HepG2 (cell line): Measurements from ENCODE around the gene CD6. TPM values are rescaled to one million over a fixed set of nuclear protein-coding genes. Genes with fewer than 3 reads are reported as not detected.

Experiments used
- ATAC-seq: fragments of 200-7000 bp; cut with Tn5 transposase; 3 replicates; pipeline ENCODE4 v1.9.1; 2020; ENCODE audit warnings: mild to moderate bottlenecking, moderate library complexity
- BruUV-seq: library from RNA; stranded (reverse); fragments of 400-500 nt; replicated peaks from 2 replicates; lab custom pipeline; 2021; lab: Mats Ljungman, UMichigan
- CTCF ChIA-PET: fragments of 300-600 bp; formaldehyde crosslinking; extraction: SDS; loops from one replicate; lab custom pipeline; 2021; ENCODE audit warnings: low total read pairs, inconsistent platforms, low intra/inter-chr PET ratio; lab: Yijun Ruan, JAX
- POLR2A ChIA-PET: fragments of 350-600 bp; sonication (Branson Sonifier 250); formaldehyde crosslinking; loops from one replicate; lab custom pipeline; 2020; ENCODE audit warnings: antibody characterized with exemption, inconsistent platforms; lab: Yijun Ruan, JAX
- DNase-seq: peaks from one replicate; pipeline ENCODE4 v3.0.0-alpha.2; 2015; ENCODE audit warnings: low spot score
- FAIRE-seq: peaks from 3 replicates; lab custom pipeline; 2011; peaks lifted over from hg19 to GRCh38; lab: Jason Lieb, UNC
- H2AFZ ChIP-seq: one replicate; pipeline ENCODE4 v1.6.1; 2011; ENCODE audit warnings: low read length, inconsistent platforms
- H3K27ac ChIP-seq: fragments of 300-600 bp; 3 replicates; pipeline ENCODE4 v1.8.0; 2011; ENCODE audit warnings: mixed run types, mild to moderate bottlenecking, mixed read lengths, low read length, inconsistent platforms; ENCODE audit not compliant: insufficient read depth; ENCODE audit errors: extremely low read length
- H3K27me3 ChIP-seq, 2 experiments: fragments of 200-600 bp in 1 of 2; 2 replicates in 1 of 2; 3 replicates in 1 of 2; pipeline versions ENCODE4 v1.6.0 to v1.8.0; 2011; ENCODE audit warnings: low read length in 2 of 2, mild to moderate bottlenecking in 2 of 2, moderate library complexity in 2 of 2, inconsistent platforms in 1 of 2; ENCODE audit not compliant: insufficient read depth in 2 of 2, control insufficient read depth in 1 of 2
- H3K36me3 ChIP-seq, 2 experiments: fragments of 200-600 bp in 1 of 2; replicated peaks in 1 of 2; 2 replicates in 1 of 2; 3 replicates in 1 of 2; pipeline versions ENCODE4 v1.5.1 to v1.8.0; 2011; ENCODE audit warnings: low read length in 2 of 2, inconsistent platforms in 1 of 2; ENCODE audit not compliant: insufficient read depth in 2 of 2, control insufficient read depth in 1 of 2
- H3K4me1 ChIP-seq: 2 replicates; pipeline ENCODE4 v1.5.1; 2012; ENCODE audit warnings: low read length, inconsistent platforms; ENCODE audit not compliant: insufficient read depth
- H3K4me2 ChIP-seq: 2 replicates; pipeline ENCODE4 v1.6.0; 2011; ENCODE audit warnings: low read depth, low read length, inconsistent platforms
- H3K4me3 ChIP-seq, 3 experiments: fragments of 200-600 bp in 1 of 3; sonication (generic), shearing (Covaris generic) in 1 of 3; replicated peaks in 1 of 3; 2 replicates each; pipeline ENCODE4 v1.5.1; 2011 to 2016; ENCODE audit warnings: low read length in 3 of 3, inconsistent platforms in 2 of 3, low read depth in 2 of 3, mild to moderate bottlenecking in 2 of 3, control low read depth in 1 of 3, mixed read lengths in 1 of 3; ENCODE audit not compliant: insufficient read depth in 1 of 3
- H3K79me2 ChIP-seq: one replicate; pipeline ENCODE4 v1.6.1; 2011; ENCODE audit warnings: low read length, inconsistent platforms; ENCODE audit not compliant: insufficient read depth
- H3K9ac ChIP-seq: 2 replicates; pipeline ENCODE4 v1.6.0; 2011; ENCODE audit warnings: mild to moderate bottlenecking, low read depth, low read length, inconsistent platforms; ENCODE audit not compliant: insufficient read depth
- H3K9me3 ChIP-seq: 2 replicates; pipeline ENCODE4 v1.5.1; 2012; ENCODE audit warnings: mild to moderate bottlenecking, low read length
- H4K20me1 ChIP-seq: 2 replicates; pipeline ENCODE4 v1.6.0; 2011; ENCODE audit warnings: inconsistent platforms, mild to moderate bottlenecking, low read length, moderate library complexity; ENCODE audit not compliant: insufficient read depth
- NPAS2 ChIP-seq: sonication (generic); formaldehyde crosslinking; IDR thresholded peaks from 2 replicates; pipeline ENCODE4 v1.8.0; 2022; ENCODE audit warnings: mild to moderate bottlenecking, missing genetic modification reagents, borderline replicate concordance
- PITX1 ChIP-seq: sonication (generic); formaldehyde crosslinking; IDR thresholded peaks from 2 replicates; pipeline ENCODE4 v1.5.1; 2020; ENCODE audit warnings: mild to moderate bottlenecking, missing genetic modification reagents
- ZBTB8A ChIP-seq: sonication (generic); formaldehyde crosslinking; IDR thresholded peaks from 2 replicates; pipeline ENCODE4 v1.4.0; 2020; ENCODE audit warnings: mild to moderate bottlenecking, low read depth, missing genetic modification reagents, borderline replicate concordance
- ZFP82 ChIP-seq: sonication (generic); formaldehyde crosslinking; IDR thresholded peaks from 2 replicates; pipeline ENCODE4 v1.5.1; 2020; ENCODE audit warnings: mild to moderate bottlenecking, missing genetic modification reagents, borderline replicate concordance
- ZHX1 ChIP-seq: sonication (generic); formaldehyde crosslinking; IDR thresholded peaks from 2 replicates; pipeline ENCODE4 v1.8.1; 2022; ENCODE audit warnings: low read depth, mild to moderate bottlenecking, missing genetic modification reagents
- ZNF569 ChIP-seq: sonication (generic); formaldehyde crosslinking; IDR thresholded peaks from 2 replicates; pipeline ENCODE4 v1.5.0; 2020; ENCODE audit warnings: mild to moderate bottlenecking, missing genetic modification reagents, moderate library complexity, borderline replicate concordance
- WGBS: methylation state at CpG from one replicate; pipeline ENCODE4 v1.1.6; 2017; ENCODE audit warnings: low lambda C conversion rate; 5-methylcytosine and 5-hydroxymethylcytosine counted together
- in situ Hi-C: cut with HindIII; loops from 2 replicates; pipeline ENCODE4 v1.10.0; 2017; ENCODE audit warnings: low pct_unique_long_range_greater_than_20kb; ENCODE audit not compliant: extremely low pct_ligation_motif_present
- intact Hi-C: fragments of 100-400 bp; cut with micrococcal nuclease; formaldehyde crosslinking; loops from one replicate; pipeline ENCODE4 v1.10.0; 2022; ENCODE audit not compliant: unreplicated experiment
- polyA plus RNA-seq, 8 experiments: library from polyadenylated mRNA; depleted of rRNA in 3 of 8; stranded (reverse) in 7 of 8; unstranded in 1 of 8; fragments of >200 nt; fragmentation: Illumina TruSeq in 4 of 8; extraction: Trizol in 4 of 8; gene quantifications; 2 replicates each; pipeline versions ENCODE4 v1.2.1 to v1.2.3, GENCODE V29; 2011 to 2016; ENCODE audit warnings: low read depth in 4 of 8, missing spikeins in 1 of 8, mixed read lengths in 1 of 8; ENCODE audit not compliant: insufficient read depth in 1 of 8
- total RNA-seq, 5 experiments: library from RNA; depleted of rRNA; stranded (reverse); fragments of >200 nt; fragmentation: Illumina TruSeq; extraction: Trizol; gene quantifications; 2 replicates each; pipeline ENCODE4 v1.2.3, GENCODE V29; 2016; ENCODE audit warnings: low read depth in 1 of 5
- TF ChIP-seq, protein P1 (sequence below): sonication (generic); formaldehyde crosslinking; IDR thresholded peaks from 2 replicates; pipeline ENCODE4 v1.5.0; 2020; ENCODE audit warnings: mild to moderate bottlenecking, missing genetic modification reagents

The CD6 gene
- total and polyA plus RNA-seq, 2 of the 13 experiments (the other 11 are each of a cell fraction or from before 2014, with no cell fraction given): not detected

DNA sequence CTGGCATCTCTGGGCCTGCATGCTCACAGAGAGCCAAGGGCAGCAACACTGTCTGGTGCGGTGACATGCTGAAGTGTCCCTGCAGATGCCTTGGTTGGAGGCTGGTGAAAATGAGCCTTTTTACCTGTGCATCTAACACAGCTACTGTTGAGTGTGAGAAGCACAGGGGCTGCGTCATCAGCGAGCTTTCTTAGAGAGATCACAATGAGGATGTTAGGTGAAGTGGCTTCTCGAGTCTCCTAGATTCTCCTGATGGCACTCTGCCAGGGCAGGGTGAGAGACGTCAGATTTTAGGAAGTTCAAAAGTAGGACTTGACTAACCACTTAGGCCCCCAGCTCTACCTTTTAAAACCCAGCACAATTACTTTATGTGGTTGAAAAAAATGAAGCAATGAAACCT lies 15.9 kb upstream of the CD6 start:
- intact Hi-C loops (no loop called here), in situ Hi-C loops (no loop called here)
- Histone ChIP-seq H3K79me2 (no peaks in the 10 kb centered on the region), H3K9ac (no peak overlapping the region), H3K4me3 (no peak overlapping the region), H3K27ac (no peak overlapping the region), H3K4me2 (no peak overlapping the region), H2AFZ (no peak overlapping the region), H4K20me1 (no peaks in the 10 kb centered on the region), H3K27me3 (peaks cover 0 to 24% of the 10 kb centered on the region in 2 experiments; a peak in 3 of 5 replicates), H3K4me1 (no peaks in the 10 kb centered on the region), H3K36me3 (no peaks in the 10 kb centered on the region), H3K9me3 (no peaks in the 10 kb centered on the region)
- FAIRE-seq (no peak), ATAC-seq (no peak), DNase-seq (no peak)
- no TSS peak for BruUV-seq
- ChIA-PET POLR2A (no interaction called here), CTCF (no interaction called here)
- 18% methylated on average over 5 of the region's 5 CpGs for WGBS
- no peak for TF ChIP-seq NPAS2 (CRISPR knock-in tag)
- no peak for TF ChIP-seq ZHX1
- TF ChIP-seq ZBTB8A (CRISPR knock-in tag): no peak
- TF ChIP-seq, protein P1, sequence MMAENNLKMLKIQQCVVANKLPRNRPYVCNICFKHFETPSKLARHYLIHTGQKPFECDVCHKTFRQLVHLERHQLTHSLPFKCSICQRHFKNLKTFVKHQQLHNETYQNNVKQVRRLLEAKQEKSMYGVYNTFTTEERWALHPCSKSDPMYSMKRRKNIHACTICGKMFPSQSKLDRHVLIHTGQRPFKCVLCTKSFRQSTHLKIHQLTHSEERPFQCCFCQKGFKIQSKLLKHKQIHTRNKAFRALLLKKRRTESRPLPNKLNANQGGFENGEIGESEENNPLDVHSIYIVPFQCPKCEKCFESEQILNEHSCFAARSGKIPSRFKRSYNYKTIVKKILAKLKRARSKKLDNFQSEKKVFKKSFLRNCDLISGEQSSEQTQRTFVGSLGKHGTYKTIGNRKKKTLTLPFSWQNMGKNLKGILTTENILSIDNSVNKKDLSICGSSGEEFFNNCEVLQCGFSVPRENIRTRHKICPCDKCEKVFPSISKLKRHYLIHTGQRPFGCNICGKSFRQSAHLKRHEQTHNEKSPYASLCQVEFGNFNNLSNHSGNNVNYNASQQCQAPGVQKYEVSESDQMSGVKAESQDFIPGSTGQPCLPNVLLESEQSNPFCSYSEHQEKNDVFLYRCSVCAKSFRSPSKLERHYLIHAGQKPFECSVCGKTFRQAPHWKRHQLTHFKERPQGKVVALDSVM: no peak
- TF ChIP-seq PITX1 (CRISPR knock-in tag): no peak
- no peak for TF ChIP-seq ZNF569 (CRISPR knock-in tag)
- no peak for TF ChIP-seq ZFP82
